ENCODE measurements around the gene CCDC182. TPM values are rescaled to one million over a fixed set of nuclear protein-coding genes. Genes with fewer than 3 reads are reported as not detected.

CCDC182 gene
- total RNA-seq, 1 donor = not detected

- no peak overlapping the region for H3K4me3 ChIP-seq (ENCODE audit: low read depth, low read length)
- no peak for TF ChIP-seq CTCF (IDR thresholded peaks at IDR 0.05; ENCODE audit: insufficient read depth, low read depth, low read length)
- no peak for DNase-seq (ENCODE audit: low read depth)
Observed at GRCh38 chr17:57726213-57726790, 18.8 kb downstream of the CCDC182 start.

GRCh38 chr17:57724729-57725125 is 20.4 kb downstream of the CCDC182 start:
- no peak for DNase-seq (ENCODE audit: low read depth)
- TF ChIP-seq CTCF (IDR thresholded peaks at IDR 0.05; ENCODE audit: insufficient read depth, low read depth, low read length) = no peak
- H3K4me3 ChIP-seq (ENCODE audit: low read depth, low read length) = no peak overlapping the region

- no peak overlapping the region for H3K4me3 ChIP-seq (ENCODE audit: low read depth, low read length)
- DNase-seq (ENCODE audit: low read depth) = no peak
- TF ChIP-seq CTCF (IDR thresholded peaks at IDR 0.05; ENCODE audit: insufficient read depth, low read depth, low read length) = no peak
Observed at GRCh38 chr17:57724026-57724728, 20.9 kb downstream of the CCDC182 start.

- H3K4me3 ChIP-seq (ENCODE audit: low read depth, low read length) = no peak overlapping the region
- no peak for DNase-seq (ENCODE audit: low read depth)
- TF ChIP-seq CTCF (IDR thresholded peaks at IDR 0.05; ENCODE audit: insufficient read depth, low read depth, low read length) = no peak
Observed at GRCh38 chr17:57723427-57724025, 21.6 kb downstream of the CCDC182 start.

GRCh38 chr17:57722704-57723043 is 22.4 kb downstream of the CCDC182 start:
- DNase-seq (ENCODE audit: low read depth) = no peak
- no peak for TF ChIP-seq CTCF (IDR thresholded peaks at IDR 0.05; ENCODE audit: insufficient read depth, low read depth, low read length)
- H3K4me3 ChIP-seq (ENCODE audit: low read depth, low read length) = no peak overlapping the region

- no peak for DNase-seq (ENCODE audit: low read depth)
- no peak overlapping the region for H3K4me3 ChIP-seq (ENCODE audit: low read depth, low read length)
- TF ChIP-seq CTCF (IDR thresholded peaks at IDR 0.05; ENCODE audit: insufficient read depth, low read depth, low read length) = no peak
Observed at GRCh38 chr17:57721967-57722703, 23.0 kb downstream of the CCDC182 start.
